Inflammatory macrophage treated with lipopolysaccharide for 4 hours (primary cell): Measurements from ENCODE around the gene ZNF557.
"Not testable (repeated sequence)": the region's sequence is repeated elsewhere in the genome, so short reads cannot be mapped to it uniquely, and the experiment has no call there.

Experiments used
- DNase-seq: peaks from one replicate; pipeline ENCODE4 v3.0.0-alpha.2; 2020

The ZNF557 gene

GRCh38 chr19:7069042-7069903 lies at the start of gene ZNF557:
TSS of gene ZNF557 (plus strand) at chr19:7069703. CDS start at chr19:7075075, 5,372 bp downstream.
- peak; percentile 98 for DNase-seq

DNA sequence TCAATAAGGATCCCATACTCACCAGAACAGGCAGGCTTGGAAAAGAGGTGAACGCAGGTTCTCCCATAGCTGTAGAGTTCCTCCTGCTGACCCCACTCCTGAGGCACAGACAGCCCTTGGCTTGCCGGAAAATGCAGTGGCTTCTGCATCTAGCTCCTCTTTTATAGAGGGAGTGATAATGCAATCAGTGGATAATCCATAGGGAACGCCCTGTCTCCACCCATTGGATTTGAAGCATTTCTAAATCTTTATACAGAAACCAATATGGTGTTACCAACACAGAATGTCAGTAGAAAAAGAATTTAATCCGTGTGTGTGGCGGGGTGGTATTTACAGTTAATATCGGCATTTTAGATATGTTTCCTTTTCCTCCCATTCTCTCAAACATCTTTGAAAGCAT lies 48.2 kb upstream of the ZNF557 start, which contains the start of gene MBD3L2B:
Gene MBD3L2B (minus strand): TSS at position 101 of the 400 bp plus-strand sequence. CDS start 34 bp downstream, at position 67.
- DNase-seq, result not testable (repeated sequence)

- not testable (repeated sequence) for DNase-seq
These were observed 40.7 kb upstream of the ZNF557 start for GRCh38 chr19:7028790-7029189.

DNA sequence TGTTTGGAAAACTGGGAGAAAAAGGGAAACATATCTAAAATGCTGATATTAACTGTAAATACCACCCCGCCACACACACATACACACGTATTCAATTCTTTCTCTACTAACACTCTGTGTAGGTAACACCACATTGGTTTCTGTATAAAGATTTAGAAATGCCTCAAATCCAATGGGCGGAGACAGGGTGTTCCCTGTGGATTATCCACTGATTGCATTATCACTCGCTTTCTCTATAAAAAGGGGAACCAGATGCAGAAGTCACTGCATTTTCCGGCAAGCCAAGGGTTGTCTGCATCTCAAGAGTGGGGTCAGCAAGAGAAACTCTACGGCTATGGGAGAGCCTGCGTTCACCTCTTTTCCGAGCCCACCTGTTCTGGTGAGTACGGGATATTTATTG lies 39.2 kb upstream of the ZNF557 start, which contains the start of gene MBD3L5:
Gene MBD3L5 (plus strand): TSS at position 301 of the 400 bp plus-strand sequence. CDS start 34 bp downstream, at position 335.
- not testable (repeated sequence) for DNase-seq

GRCh38 chr19:7040079-7040478 lies 29.4 kb upstream of the ZNF557 start, which contains the start of gene MBD3L4:
TSS of gene MBD3L4 (minus strand) at chr19:7040179. CDS start at chr19:7040144, 35 bp downstream.
- DNase-seq, result not testable (repeated sequence)

- DNase-seq, result not testable (repeated sequence)
These were observed 27.9 kb upstream of the ZNF557 start for GRCh38 chr19:7041563-7041962.

DNA sequence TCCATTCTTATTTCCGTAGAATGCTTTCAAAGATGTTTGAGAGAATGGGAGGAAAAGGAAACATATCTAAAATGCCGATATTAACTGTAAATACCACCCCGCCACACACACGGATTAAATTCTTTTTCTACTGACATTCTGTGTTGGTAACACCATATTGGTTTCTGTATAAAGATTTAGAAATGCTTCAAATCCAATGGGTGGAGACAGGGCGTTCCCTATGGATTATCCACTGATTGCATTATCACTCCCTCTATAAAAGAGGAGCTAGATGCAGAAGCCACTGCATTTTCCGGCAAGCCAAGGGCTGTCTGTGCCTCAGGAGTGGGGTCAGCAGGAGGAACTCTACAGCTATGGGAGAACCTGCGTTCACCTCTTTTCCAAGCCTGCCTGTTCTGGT lies 20.5 kb upstream of the ZNF557 start, which contains the start of gene MBD3L2:
Gene MBD3L2 (plus strand): TSS at position 301 of the 400 bp plus-strand sequence. CDS start 53 bp downstream, at position 354.
- not testable (repeated sequence) for DNase-seq

GRCh38 chr19:7051421-7051820 lies 18.1 kb upstream of the ZNF557 start:
- not testable (repeated sequence) for DNase-seq

DNA sequence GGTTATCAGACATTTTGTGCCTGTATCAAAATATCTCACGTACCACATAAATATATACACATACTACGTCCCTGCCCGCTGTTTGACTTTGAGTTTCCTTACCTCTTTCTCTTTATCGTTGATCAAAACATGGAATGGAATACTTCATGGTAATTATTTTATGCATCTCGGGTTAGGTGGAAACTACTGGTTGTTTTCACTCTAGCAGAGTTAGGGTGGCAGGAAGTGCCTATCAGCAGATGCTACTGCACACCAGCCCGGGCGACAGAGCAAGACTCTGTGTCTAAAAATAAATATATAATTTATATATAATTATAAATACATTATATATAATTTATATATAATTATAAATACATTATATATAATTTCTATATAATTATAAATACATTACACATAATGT lies 16.6 kb upstream of the ZNF557 start:
- DNase-seq, result not testable (repeated sequence)

DNA sequence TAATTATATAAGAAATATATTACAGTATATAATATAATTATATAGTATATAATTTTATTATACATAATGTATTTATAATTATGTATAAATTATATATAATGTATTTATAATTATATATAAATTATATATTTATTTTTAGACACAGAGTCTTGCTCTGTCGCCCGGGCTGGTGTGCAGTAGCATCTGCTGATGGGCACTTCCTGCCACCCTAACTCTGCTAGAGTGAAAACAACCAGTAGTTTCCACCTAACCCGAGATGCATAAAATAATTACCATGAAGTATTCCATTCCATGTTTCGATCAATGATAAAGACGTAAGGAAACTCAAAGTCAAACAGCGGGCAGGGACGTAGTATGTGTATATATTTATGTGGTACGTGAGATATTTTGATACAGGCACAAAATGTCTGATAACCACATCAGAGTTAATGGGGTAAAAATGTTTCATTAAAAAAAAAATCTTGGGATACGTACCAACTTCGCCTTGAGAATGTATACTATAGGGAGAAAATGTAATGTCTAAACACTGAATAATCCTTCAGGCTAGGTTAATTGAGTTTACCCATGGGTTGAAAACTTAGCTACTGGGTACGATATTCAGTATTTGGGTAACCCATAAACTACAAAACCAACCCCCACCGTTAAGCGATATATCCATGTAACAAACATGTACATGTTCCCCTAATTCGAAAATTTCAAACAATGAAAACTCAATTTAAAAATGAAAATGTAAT lies 14.7 kb upstream of the ZNF557 start:
- DNase-seq, result not testable (repeated sequence)

- not testable (repeated sequence) for DNase-seq
These were observed 13.8 kb upstream of the ZNF557 start for GRCh38 chr19:7055679-7056078.

GRCh38 chr19:7056371-7056770 lies 13.1 kb upstream of the ZNF557 start:
- DNase-seq, result not testable (repeated sequence)

- not testable (repeated sequence) for DNase-seq
These were observed 10.9 kb upstream of the ZNF557 start, which contains the start of gene MBD3L3 for GRCh38 chr19:7058576-7058975. TSS of gene MBD3L3 (minus strand) at chr19:7058676. CDS start at chr19:7058605, 71 bp downstream.

GRCh38 chr19:7059977-7060376 lies 9.5 kb upstream of the ZNF557 start:
- not testable (repeated sequence) for DNase-seq

DNA sequence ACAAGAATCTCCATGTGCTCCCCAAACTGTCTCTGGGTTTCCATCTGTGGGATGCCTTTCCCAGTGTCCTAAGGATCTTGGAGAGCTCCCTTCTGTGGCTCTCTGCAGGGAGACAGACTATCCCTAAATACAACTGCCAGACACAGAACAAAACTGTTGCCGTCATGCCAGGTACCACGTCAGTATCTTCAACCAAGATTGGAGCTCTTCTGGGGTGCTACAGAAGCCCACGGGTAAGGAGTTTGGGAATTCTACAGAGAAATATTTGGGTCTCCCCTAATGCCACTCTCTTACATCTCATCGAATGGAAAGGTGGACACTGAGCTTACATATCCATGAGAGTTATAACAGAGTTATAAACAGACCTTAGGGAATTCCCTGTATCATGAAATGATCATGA lies 6.2 kb upstream of the ZNF557 start:
- no peak for DNase-seq

DNA sequence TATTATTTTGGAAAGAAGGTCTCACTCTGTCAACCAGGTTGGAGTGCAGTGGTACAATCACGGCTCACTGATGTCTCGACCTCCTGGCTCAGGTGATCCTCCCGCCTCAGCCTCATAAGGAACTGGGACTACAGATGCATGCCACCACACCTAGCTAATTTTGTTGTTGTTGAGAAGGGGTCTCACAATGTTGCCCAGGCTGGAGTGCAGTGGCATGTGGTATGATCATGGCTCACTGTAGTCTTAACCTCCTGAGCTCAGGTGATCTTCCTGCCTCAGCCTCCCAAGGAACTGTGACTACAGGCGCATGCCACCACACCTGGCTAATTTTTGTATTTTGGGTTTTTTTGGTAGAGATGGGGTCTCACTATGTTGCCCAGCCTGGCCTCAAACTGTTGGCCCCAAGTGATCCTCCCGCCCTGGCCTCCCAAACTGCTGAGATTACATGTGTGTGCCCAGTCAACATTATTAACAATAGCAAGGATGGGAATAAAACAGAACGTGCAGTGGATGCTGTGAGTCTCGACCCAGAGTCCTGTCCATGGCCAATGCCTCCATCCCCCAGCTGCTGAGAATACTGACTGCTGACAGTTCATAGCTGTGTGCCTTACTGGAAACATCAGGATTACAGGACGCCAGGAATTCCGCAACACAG lies 5.6 kb upstream of the ZNF557 start:
- no peak for DNase-seq

DNA sequence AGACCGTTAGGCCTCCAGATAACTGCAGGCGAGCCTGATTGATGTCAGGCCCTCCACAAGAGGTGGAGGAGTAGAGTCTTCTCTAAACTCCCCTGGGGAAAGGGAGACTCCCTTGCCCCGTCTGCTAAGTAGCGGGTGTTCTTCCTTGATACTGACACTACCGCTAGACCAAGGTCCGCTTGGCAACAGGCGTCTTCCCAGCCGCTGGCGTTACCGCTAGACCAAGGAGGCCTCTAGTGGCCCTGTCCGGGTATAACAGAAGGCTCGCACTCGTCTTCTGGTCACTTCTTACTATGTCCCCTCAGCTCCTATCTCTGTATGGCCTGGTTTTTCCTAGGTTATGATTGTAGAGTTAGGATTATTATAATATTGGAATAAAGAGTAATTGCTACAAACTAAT lies 2.4 kb upstream of the ZNF557 start:
- peak; percentile 27 for DNase-seq

- DNase-seq, result no peak
These were observed 1.8 kb upstream of the ZNF557 start for GRCh38 chr19:7067716-7068115.

GRCh38 chr19:7068599-7068998 lies 904 bp upstream of the ZNF557 start:
- DNase-seq, result no peak

DNA sequence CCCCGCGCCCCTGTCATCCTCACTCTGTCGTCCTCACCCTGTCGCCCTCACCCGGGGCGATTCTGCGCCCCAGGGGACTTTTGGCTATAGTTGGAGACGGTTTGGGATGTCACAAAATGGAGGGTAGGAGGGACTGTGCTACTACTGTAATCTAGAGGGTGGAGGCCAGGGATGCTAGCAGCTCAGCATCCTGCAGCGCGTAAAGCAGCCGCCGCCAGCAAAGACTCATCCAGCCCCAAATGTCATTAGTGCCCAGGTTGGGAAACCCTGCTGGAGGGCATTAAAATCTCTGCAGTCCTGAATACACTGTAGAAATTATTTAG lies 362 bp downstream of the ZNF557 start:
- no peak for DNase-seq

GRCh38 chr19:7072541-7072940 lies 3.0 kb downstream of the ZNF557 start:
- no peak for DNase-seq

DNA sequence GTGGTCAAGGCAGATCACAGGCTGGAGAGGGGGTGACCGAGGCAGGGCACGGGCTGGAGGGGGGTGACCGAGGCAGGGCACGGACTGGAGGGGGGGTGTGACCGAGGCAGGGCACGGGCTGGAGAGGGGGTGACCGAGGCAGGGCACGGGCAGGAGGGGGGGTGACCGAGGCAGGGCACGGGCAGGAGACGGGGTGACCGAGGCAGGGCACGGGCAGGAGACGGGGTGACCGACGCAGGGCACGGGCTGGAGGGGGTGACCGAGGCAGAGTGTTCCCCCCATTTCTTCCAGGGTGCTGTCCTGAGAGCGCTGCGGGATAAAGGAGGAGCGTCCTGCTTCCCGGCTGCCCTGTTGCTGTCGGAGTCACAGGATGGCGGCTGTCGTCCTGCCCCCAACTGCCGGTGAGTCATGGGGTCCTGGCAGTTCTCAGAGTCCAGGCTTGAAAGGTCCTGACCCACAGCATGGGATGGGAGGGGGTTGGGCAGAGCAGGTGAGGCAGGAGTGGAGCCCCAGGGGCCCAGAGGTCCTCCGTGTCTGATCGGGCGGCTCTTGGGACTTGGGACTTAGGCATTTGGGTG lies 5.3 kb downstream of the ZNF557 start:
- DNase-seq, result no peak
